HG02943 (cell line): ENCODE data around the gene HSPB1.
A peak's percentile ranks its signal among the peaks of the same experiment; 100 is the strongest.
"Not testable (repeated sequence)": the region's sequence is repeated elsewhere in the genome, so short reads cannot be mapped to it uniquely, and the experiment has no call there.

Experiments
- ATAC-seq: cut with Tn5 transposase; IDR thresholded peaks from one replicate; pipeline ENCODE4 v1.9.1; 2021; ENCODE audit warnings: mild to moderate bottlenecking, low read depth, moderate library complexity; ENCODE audit not compliant: unreplicated experiment

HSPB1 gene

GRCh38 chr7:76303202-76304147 is 1.0 kb downstream of the HSPB1 start:
- no peak for ATAC-seq

DNA sequence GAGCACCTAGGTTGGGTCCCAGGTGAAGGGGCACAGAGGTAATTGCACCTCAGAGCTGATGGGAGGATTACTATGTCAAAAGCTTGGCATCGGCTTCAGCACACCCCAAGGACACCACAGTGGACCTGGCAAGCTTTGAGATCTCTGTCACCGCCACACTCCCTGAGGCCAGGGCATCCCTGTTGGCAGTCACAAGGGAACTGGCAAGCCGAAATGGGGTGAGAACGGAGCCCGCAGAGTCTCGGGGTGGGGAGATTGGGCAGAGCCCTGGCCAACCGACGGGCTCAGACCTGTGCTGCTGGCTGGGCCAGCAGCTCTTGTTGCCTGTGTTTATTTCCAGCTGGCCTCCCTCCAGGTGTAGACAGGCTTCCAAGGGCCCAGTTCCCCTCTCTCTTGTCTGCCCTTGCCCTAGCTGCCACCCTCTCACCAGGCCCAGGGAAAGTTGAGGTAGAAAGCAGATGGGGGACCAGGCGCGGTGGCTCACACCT is 2.5 kb downstream of the HSPB1 start:
- ATAC-seq, result no peak

DNA sequence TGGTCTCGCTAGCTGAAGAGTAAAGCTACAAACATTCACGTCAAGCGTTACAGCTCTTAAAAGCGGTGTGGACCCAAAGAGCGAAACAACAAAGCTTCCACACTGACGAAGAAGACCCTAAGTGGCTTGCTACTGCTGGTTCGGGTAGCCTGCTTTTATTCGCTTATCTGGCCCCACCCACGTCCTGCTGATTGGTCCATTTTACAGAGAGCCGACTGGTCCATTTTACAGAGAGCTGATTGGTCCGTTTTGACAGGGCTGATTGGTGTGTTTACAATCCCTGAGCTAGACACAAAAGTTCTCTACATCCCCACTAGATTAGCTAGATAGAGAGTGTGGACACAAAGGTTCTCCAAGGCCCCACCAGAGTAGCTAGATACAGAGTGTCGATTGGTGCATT is 6.4 kb downstream of the HSPB1 start:
- ATAC-seq, result not testable (repeated sequence)

GRCh38 chr7:76309341-76310101 is 7.0 kb downstream of the HSPB1 start:
- ATAC-seq, result not testable (repeated sequence)

DNA sequence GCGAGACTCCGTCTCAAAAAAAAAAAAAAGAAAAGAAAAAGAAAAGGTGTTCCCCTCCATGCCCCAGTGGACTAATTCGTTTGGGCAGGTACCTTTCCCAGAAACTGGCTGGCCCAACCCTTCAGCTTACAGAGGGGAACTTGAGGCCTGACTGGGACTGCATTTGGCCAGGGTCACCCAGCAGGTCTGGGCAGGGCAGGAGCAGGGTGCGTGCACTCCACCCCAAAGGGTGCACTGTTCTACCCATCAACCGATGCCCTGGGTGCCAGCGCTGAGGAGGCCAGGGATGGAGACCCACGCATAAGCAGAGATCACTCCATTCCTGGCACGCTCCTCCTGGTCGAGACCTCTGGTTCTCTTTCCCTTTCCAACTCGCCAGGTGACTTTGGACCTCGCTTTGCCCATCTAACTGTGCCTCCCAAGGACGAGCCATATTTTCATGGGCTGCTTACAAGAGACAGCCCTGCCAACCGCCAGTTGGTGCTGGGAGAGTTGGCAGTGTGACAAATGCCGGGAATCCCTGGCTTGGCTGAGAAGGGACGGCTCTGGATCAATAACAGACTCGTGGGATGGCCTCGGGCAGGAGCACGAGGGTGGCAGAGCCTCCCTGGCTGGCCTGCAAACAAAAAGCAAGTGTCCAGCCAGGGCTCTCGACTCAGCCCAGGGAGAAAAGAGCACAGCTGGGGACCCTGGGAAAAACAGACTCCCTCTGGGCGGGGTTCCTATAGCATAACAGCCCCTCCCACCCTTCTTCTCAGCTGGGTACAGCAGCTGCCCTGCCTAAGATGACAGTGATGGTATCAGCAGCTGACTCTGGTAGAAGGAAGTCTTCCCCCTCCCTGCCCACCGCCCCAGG is 7.9 kb downstream of the HSPB1 start:
- no peak for ATAC-seq

DNA sequence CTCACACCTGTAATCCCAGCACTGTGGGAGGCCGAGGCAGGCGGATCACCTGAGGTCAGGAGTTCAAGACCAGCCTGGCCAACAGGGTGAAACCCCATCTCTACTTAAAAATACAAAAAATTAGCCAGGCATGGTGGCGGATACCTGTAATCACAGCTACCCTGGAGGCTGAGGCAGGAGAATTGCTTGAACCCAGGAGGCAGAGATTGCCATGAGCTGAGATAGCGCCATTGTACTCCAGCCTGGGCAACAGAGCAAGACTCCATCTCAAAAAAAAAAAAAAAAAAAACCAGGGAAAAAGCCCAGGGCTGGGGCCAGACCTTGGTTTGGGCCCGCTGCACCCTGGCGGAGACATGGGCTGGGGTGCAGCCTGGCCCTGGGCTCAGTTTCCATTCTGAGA is 9.4 kb downstream of the HSPB1 start:
- ATAC-seq, result not testable (repeated sequence)

- peak; percentile 40 for ATAC-seq
These were observed 11.7 kb downstream of the HSPB1 start for GRCh38 chr7:76314042-76314721.

GRCh38 chr7:76314740-76315139 is 12.3 kb downstream of the HSPB1 start:
- not testable (repeated sequence) for ATAC-seq

GRCh38 chr7:76315364-76315763 is 12.9 kb downstream of the HSPB1 start:
- ATAC-seq, result no peak

DNA sequence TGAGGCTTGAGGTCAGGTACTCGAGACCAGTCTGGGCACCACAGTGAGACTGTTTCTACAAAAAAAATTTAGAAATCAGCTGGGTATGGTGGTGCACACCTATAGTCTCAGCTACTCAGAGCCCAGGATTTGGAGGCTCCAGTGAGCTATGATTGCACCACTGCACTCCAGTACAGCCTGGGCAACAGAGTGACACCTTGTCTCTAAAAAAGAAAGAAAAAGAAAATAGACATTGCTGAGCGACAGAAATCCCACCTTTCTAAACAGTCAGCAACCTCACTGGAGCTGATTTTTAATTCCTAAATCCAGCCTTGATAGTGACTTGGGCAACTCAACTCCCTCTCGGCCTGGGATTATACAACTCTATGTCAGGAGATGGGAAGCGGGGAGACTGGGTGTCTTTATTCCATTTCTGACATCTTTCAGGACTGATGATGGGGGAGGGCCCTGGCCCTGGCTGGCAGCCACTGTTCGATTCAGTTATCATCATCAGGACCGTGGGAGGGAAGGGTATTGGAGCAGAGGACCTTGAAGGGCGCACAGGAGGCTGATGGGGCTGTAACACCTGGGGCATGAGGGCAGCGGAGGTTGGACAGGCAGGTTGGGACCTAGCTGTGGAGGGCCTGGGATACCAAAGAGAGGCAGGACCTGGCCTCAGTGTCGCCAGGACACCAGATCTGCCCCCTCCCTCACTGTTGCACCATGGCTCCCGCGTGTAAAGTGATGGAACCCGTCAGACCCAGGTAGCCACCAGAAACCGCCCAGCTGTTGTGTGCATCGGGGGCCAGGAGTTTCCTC is 14.7 kb downstream of the HSPB1 start:
- no peak for ATAC-seq

GRCh38 chr7:76317782-76318487 is 15.5 kb downstream of the HSPB1 start:
- peak; percentile 83 for ATAC-seq

GRCh38 chr7:76318488-76319353 is 16.2 kb downstream of the HSPB1 start:
- ATAC-seq, result peak; percentile 43

GRCh38 chr7:76325092-76325491 is 22.6 kb downstream of the HSPB1 start:
- ATAC-seq, result no peak

- ATAC-seq, result no peak
These were observed 23.3 kb downstream of the HSPB1 start for GRCh38 chr7:76325811-76326210.

- no peak for ATAC-seq
These were observed 24.3 kb downstream of the HSPB1 start for GRCh38 chr7:76326646-76327233.

DNA sequence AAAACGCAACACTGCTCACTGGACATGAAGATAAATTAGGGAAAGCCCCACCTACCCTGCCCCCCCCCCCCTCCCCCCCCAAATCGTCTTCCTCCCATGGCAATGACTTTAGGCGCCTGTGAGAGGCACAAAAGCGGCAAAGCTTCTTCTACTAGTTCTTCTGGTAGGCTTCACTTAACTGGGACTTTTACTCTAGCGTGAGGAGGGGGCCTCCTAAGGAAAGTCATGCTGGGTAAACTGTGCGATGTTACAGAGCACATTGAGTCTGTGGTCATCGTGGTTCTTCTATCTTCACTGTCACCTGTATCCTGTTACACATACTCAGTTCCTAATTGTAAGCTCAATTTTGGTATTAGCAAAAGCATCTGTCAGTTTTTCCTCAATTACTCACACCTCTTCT is 25.1 kb downstream of the HSPB1 start:
- no peak for ATAC-seq

DNA sequence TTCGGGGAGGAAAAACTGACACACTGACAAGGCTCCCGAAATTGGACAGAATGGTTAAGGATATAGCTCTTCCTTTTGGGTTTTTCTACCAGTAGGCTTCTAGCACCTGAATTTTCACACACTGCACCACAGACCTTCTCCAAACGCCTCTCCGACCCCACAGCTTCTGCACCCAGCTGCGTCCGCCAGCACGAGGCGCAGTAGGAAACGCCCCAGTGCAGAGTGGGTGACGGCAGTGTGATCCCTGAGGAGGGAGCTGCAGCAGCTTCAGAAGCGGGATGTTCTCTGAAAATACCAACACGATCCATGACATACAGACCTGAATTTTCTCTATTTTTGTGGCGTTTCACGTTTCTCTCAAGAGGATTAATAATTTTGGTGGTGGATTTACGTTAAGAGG is 25.9 kb downstream of the HSPB1 start:
- no peak for ATAC-seq
